ENCODE results near the gene ARMS2.

The ARMS2 gene

GRCh38 chr10:122448600-122448999 is 5.9 kb upstream of the ARMS2 start:
- TF ChIP-seq, protein P1, sequence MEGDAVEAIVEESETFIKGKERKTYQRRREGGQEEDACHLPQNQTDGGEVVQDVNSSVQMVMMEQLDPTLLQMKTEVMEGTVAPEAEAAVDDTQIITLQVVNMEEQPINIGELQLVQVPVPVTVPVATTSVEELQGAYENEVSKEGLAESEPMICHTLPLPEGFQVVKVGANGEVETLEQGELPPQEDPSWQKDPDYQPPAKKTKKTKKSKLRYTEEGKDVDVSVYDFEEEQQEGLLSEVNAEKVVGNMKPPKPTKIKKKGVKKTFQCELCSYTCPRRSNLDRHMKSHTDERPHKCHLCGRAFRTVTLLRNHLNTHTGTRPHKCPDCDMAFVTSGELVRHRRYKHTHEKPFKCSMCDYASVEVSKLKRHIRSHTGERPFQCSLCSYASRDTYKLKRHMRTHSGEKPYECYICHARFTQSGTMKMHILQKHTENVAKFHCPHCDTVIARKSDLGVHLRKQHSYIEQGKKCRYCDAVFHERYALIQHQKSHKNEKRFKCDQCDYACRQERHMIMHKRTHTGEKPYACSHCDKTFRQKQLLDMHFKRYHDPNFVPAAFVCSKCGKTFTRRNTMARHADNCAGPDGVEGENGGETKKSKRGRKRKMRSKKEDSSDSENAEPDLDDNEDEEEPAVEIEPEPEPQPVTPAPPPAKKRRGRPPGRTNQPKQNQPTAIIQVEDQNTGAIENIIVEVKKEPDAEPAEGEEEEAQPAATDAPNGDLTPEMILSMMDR (conservative IDR thresholded peaks at IDR 0.05; ENCODE audit: control insufficient read depth, insufficient read depth, low read depth, low read length) = no peak
- no peak overlapping the region for H3K4me3 ChIP-seq (ENCODE audit: control insufficient read depth, low read depth, low read length)
- no peak for DNase-seq (ENCODE audit: low read depth)

GRCh38 chr10:122449153-122449552 is 5.3 kb upstream of the ARMS2 start:
- TF ChIP-seq, protein P1 (conservative IDR thresholded peaks at IDR 0.05; ENCODE audit: control insufficient read depth, insufficient read depth, low read depth, low read length) = no peak

GRCh38 chr10:122450353-122450990 is 4.0 kb upstream of the ARMS2 start:
- no peak overlapping the region for H3K4me3 ChIP-seq (ENCODE audit: control insufficient read depth, low read depth, low read length)
- TF ChIP-seq, protein P1 (conservative IDR thresholded peaks at IDR 0.05; ENCODE audit: control insufficient read depth, insufficient read depth, low read depth, low read length) = no peak
- DNase-seq (ENCODE audit: low read depth) = no peak

More at GRCh38 chr10:122449153-122449552, 5.3 kb upstream of the ARMS2 start:
- no peak overlapping the region for H3K4me3 ChIP-seq (ENCODE audit: control insufficient read depth, low read depth, low read length)
- DNase-seq (ENCODE audit: low read depth) = no peak

DNA sequence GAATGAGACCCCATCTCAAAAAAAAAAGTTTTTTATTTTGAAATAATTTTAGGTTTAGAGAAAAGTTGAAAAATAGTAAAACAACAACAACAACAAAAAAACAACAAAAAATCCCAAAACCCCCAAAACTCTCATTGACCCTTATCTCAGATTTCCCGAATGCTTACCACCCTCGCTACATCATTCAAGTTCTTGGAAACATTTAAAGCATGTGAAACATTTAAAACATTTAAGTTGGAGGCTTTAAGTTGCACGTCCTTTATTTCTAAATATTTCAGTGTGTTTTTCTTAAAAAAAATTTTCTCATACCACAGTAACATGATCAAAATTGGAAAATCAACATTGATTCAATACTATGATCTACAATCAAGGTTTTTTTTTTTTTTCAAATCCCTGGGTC is 382 bp upstream of the ARMS2 start:
- DNase-seq (ENCODE audit: low read depth) = no peak
- H3K4me3 ChIP-seq (ENCODE audit: control insufficient read depth, low read depth, low read length) = no peak overlapping the region
- TF ChIP-seq, protein P1 (conservative IDR thresholded peaks at IDR 0.05; ENCODE audit: control insufficient read depth, insufficient read depth, low read depth, low read length) = no peak

DNA sequence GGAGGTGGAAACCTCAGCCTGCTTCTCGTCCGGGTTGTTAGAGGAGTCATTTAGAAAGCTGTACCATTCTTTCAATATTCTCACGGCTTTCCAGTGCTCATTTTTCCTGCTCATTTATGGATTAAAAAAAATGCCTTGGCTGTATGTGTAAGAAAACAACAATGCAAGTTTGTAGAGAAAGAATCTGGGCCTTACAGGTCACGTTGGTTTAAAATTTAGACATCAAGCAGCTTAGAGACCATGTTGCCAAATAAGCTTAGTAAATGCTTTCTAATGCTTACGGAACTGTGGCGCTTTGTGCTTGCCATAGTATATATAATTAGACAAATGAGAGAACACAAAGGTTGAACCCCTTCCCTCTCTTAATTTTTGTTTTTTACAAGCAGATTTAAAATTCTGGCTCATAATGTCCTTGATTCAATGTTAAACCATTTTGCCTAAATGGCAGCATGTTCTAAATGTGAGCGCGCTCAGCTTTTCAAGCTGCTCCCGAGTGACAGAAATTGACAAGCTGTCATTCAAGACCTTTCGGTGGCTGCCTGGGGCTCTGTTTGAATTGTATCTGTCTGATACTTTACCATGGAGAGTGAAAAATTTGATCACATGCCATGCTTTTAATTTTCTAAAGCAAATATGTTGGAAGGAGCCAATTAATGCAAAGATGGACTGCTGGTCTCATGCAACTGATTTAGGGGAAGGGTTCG is 1.1 kb downstream of the ARMS2 start:
- DNase-seq (ENCODE audit: low read depth) = no peak
- H3K4me3 ChIP-seq (ENCODE audit: control insufficient read depth, low read depth, low read length) = no peak overlapping the region
- TF ChIP-seq, protein P1 (conservative IDR thresholded peaks at IDR 0.05; ENCODE audit: control insufficient read depth, insufficient read depth, low read depth, low read length) = no peak

- no peak for DNase-seq (ENCODE audit: low read depth)
- TF ChIP-seq, protein P1 (conservative IDR thresholded peaks at IDR 0.05; ENCODE audit: control insufficient read depth, insufficient read depth, low read depth, low read length) = no peak
- no peak overlapping the region for H3K4me3 ChIP-seq (ENCODE audit: control insufficient read depth, low read depth, low read length)
Measured at GRCh38 chr10:122457934-122458333, 3.5 kb downstream of the ARMS2 start.
